SU-DHL-6 (cell line): ENCODE results near the gene LHX4.

ENCODE experiments used
- H2AFZ ChIP-seq: fragments of 200-600 bp; sonication (generic); 2 replicates; pipeline ENCODE4 v1.6.1; 2014; ENCODE audit warnings: low read depth, mild to moderate bottlenecking, moderate library complexity, mixed read lengths, antibody characterized with exemption, low read length; ENCODE audit not compliant: severe bottlenecking
- H3F3A ChIP-seq: fragments of 200-600 bp; shearing (Covaris generic); 2 replicates; pipeline ENCODE4 v1.6.0; 2016; ENCODE audit warnings: antibody characterized with exemption, mild to moderate bottlenecking; ENCODE audit not compliant: insufficient read depth
- H3K27ac ChIP-seq: fragments of 200-600 bp; sonication (generic); 2 replicates; pipeline ENCODE4 v1.5.1; 2016; ENCODE audit warnings: low read depth, mild to moderate bottlenecking, low read length, moderate library complexity, mixed read lengths
- H3K27me3 ChIP-seq: fragments of 200-600 bp; sonication (generic), shearing (Covaris generic); 2 replicates; pipeline ENCODE4 v1.6.0; 2014; ENCODE audit warnings: mild to moderate bottlenecking, low read length
- H3K36me3 ChIP-seq: fragments of 200-600 bp; sonication (generic); 2 replicates; pipeline ENCODE4 v1.6.1; 2014; ENCODE audit warnings: mild to moderate bottlenecking, low read length, mixed read lengths
- H3K4me2 ChIP-seq: fragments of 300-600, 200-600 bp; shearing (Covaris generic), sonication (generic); 2 replicates; pipeline ENCODE4 v1.6.0; 2014; ENCODE audit warnings: low read length, low read depth, mild to moderate bottlenecking; ENCODE audit not compliant: poor library complexity, severe bottlenecking
- H3K4me3 ChIP-seq: fragments of 200-600 bp; sonication (generic); 2 replicates; pipeline ENCODE4 v1.5.1; 2014; ENCODE audit warnings: antibody characterized with exemption, low read length, mild to moderate bottlenecking, mixed read lengths; ENCODE audit not compliant: insufficient read depth, poor library complexity, severe bottlenecking
- H3K79me2 ChIP-seq: fragments of 200-600 bp; sonication (generic); 2 replicates; pipeline ENCODE4 v1.6.1; 2014; ENCODE audit warnings: mild to moderate bottlenecking, low read length, moderate library complexity; ENCODE audit not compliant: insufficient read depth
- H3K9ac ChIP-seq: fragments of 200-600 bp; sonication (generic); 2 replicates; pipeline ENCODE4 v1.7.0; 2014; ENCODE audit warnings: mild to moderate bottlenecking, low read length
- H3K9me2 ChIP-seq: fragments of 200-600 bp; sonication (generic); replicated peaks from 2 replicates; pipeline ENCODE4 v1.6.1; 2014; ENCODE audit warnings: low read length; ENCODE audit not compliant: insufficient read depth
- H3K9me3 ChIP-seq: fragments of 200-600 bp; sonication (generic); 2 replicates; pipeline ENCODE4 v1.6.1; 2014; ENCODE audit warnings: low read length, mixed read lengths; ENCODE audit not compliant: insufficient read depth
- H4K20me1 ChIP-seq: fragments of 200-600 bp; sonication (generic); 2 replicates; pipeline ENCODE4 v1.6.1; 2014; ENCODE audit warnings: low read depth, mild to moderate bottlenecking, antibody characterized with exemption, low read length, moderate library complexity, mixed read lengths
- CTCF ChIP-seq: fragments of 200-600 bp; sonication (generic); IDR thresholded peaks from one replicate; pipeline ENCODE4 v1.5.1; 2017; ENCODE audit warnings: antibody characterized with exemption, mild to moderate bottlenecking, low read length, moderate library complexity; ENCODE audit not compliant: insufficient read depth, poor library complexity, severe bottlenecking
- EZH2phosphoT487 ChIP-seq: fragments of 200-600 bp; sonication (generic), shearing (Covaris generic); conservative IDR thresholded peaks from 2 replicates; pipeline ENCODE4 v1.6.1; 2018; ENCODE audit warnings: mild to moderate bottlenecking, antibody characterized with exemption, low read length, moderate library complexity, mixed read lengths

Gene LHX4

GRCh38 chr1:180246579-180246978, 16.5 kb downstream of the LHX4 start:
- Histone ChIP-seq H2AFZ (no peak overlapping the region), H3K4me3 (no peak overlapping the region), H3K9me2 (no peaks in the 10 kb centered on the region), H3K27me3 (no peaks in the 10 kb centered on the region), H3K9me3 (no peaks in the 10 kb centered on the region), H3K9ac (no peak overlapping the region), H3K79me2 (no peaks in the 10 kb centered on the region), H4K20me1 (no peaks in the 10 kb centered on the region), H3F3A (no peaks in the 10 kb centered on the region), H3K4me2 (no peak overlapping the region), H3K36me3 (no peaks in the 10 kb centered on the region), H3K27ac (no peak overlapping the region)
- TF ChIP-seq CTCF: no peak
- no peak for TF ChIP-seq EZH2phosphoT487

GRCh38 chr1:180247061-180247460, 17.0 kb downstream of the LHX4 start:
- no peaks in the 10 kb centered on the region for H3F3A ChIP-seq
- no peaks in the 10 kb centered on the region for H3K9me2 ChIP-seq
- H4K20me1 ChIP-seq: no peaks in the 10 kb centered on the region
- TF ChIP-seq CTCF (no peak), EZH2phosphoT487 (no peak)
- no peaks in the 10 kb centered on the region for H3K79me2 ChIP-seq
- H2AFZ ChIP-seq: no peak overlapping the region
- H3K27me3 ChIP-seq: no peaks in the 10 kb centered on the region
- no peak overlapping the region for H3K27ac ChIP-seq
- H3K4me3 ChIP-seq: no peak overlapping the region
- H3K4me2 ChIP-seq: no peak overlapping the region
- no peak overlapping the region for H3K9ac ChIP-seq
- H3K9me3 ChIP-seq: no peaks in the 10 kb centered on the region
- H3K36me3 ChIP-seq: no peaks in the 10 kb centered on the region

- Histone ChIP-seq H3K9me2 (no peaks in the 10 kb centered on the region), H3K27ac (no peak overlapping the region), H2AFZ (no peak overlapping the region), H3K27me3 (no peaks in the 10 kb centered on the region), H4K20me1 (no peaks in the 10 kb centered on the region), H3K9ac (no peak overlapping the region), H3K4me3 (no peak overlapping the region), H3K4me2 (no peak overlapping the region), H3F3A (no peaks in the 10 kb centered on the region), H3K79me2 (no peaks in the 10 kb centered on the region), H3K9me3 (no peaks in the 10 kb centered on the region), H3K36me3 (no peaks in the 10 kb centered on the region)
- no peak for TF ChIP-seq CTCF
- TF ChIP-seq EZH2phosphoT487: no peak
Measured at GRCh38 chr1:180247580-180247979, 17.5 kb downstream of the LHX4 start.
